GM18526 (cell line): ENCODE measurements around the gene TSFM.

Experiments used
- POLR2A ChIP-seq: IDR thresholded peaks from 3 replicates; pipeline ENCODE4 v1.6.1; 2011; ENCODE audit not compliant: insufficient read length; ENCODE audit errors: extremely low read depth

Gene TSFM

GRCh38 chr12:57782608-57783465, at the start of gene TSFM:
Gene TSFM, plus strand, starts transcription at chr12:57782787. Its CDS starts 15 bp downstream, at chr12:57782802.
- TF ChIP-seq POLR2A = peak; percentile 92

GRCh38 chr12:57733928-57734327, 48.7 kb upstream of the TSFM start:
- no peak for TF ChIP-seq POLR2A

- TF ChIP-seq POLR2A = no peak
These were observed 48.0 kb upstream of the TSFM start for GRCh38 chr12:57734591-57734990.

GRCh38 chr12:57735198-57735855, 47.3 kb upstream of the TSFM start:
- no peak for TF ChIP-seq POLR2A

- no peak for TF ChIP-seq POLR2A
These were observed 46.4 kb upstream of the TSFM start for GRCh38 chr12:57735952-57736740.

- TF ChIP-seq POLR2A = no peak
These were observed 45.7 kb upstream of the TSFM start for GRCh38 chr12:57736741-57737466.

- TF ChIP-seq POLR2A = no peak
These were observed 44.8 kb upstream of the TSFM start for GRCh38 chr12:57737467-57738460.

- no peak for TF ChIP-seq POLR2A
These were observed 43.8 kb upstream of the TSFM start, which contains the start of gene AGAP2 for GRCh38 chr12:57738661-57739237. Gene AGAP2, minus strand, starts transcription at chr12:57738742. Its CDS starts 496 bp downstream, at chr12:57738246.

- TF ChIP-seq POLR2A = no peak
These were observed 43.2 kb upstream of the TSFM start for GRCh38 chr12:57739387-57739786.

GRCh38 chr12:57739914-57740538, 42.6 kb upstream of the TSFM start:
- no peak for TF ChIP-seq POLR2A

GRCh38 chr12:57740656-57741412, 41.8 kb upstream of the TSFM start:
- TF ChIP-seq POLR2A = no peak

- no peak for TF ChIP-seq POLR2A
These were observed 41.2 kb upstream of the TSFM start for GRCh38 chr12:57741413-57741789.
